Measurements from ENCODE around the gene ALDH8A1.

DNA sequence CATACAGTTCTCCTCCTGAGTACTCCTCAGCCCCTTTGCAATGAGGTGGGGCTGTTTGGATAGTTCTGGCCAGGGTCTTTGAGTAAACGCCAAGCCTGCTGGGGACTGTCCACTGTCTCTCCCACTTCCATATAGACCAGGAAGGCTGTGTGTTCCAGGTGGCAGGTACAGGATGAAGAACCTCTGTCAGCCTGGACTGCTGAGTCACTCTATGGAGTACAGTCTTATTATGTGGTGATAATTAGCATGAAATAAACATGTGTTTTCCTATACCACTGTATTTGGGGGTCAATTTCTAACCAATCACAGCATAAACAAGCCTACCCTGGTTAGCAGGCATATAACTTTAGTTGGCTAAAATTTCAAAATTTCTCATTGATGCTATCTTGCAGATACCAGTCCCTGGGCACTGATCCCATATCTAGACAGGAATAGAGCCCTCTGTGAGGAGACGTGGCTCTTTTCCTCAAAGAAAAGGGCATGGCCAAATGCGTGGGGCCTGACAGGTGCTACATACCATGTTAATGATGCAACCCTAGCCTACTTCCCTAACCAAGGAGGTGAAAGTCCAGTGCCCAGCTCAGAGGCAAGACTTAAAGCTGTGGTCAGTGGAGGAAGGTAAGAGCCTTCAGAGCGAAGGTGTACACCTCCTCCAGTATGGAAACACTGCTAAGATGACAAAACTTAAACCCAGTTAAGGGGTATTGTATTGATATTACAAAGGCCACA lies 4.5 kb upstream of the ALDH8A1 start:
- TF ChIP-seq POLR2A (IDR thresholded peaks at IDR 0.05), result no peak
- TF ChIP-seq, protein P1, sequence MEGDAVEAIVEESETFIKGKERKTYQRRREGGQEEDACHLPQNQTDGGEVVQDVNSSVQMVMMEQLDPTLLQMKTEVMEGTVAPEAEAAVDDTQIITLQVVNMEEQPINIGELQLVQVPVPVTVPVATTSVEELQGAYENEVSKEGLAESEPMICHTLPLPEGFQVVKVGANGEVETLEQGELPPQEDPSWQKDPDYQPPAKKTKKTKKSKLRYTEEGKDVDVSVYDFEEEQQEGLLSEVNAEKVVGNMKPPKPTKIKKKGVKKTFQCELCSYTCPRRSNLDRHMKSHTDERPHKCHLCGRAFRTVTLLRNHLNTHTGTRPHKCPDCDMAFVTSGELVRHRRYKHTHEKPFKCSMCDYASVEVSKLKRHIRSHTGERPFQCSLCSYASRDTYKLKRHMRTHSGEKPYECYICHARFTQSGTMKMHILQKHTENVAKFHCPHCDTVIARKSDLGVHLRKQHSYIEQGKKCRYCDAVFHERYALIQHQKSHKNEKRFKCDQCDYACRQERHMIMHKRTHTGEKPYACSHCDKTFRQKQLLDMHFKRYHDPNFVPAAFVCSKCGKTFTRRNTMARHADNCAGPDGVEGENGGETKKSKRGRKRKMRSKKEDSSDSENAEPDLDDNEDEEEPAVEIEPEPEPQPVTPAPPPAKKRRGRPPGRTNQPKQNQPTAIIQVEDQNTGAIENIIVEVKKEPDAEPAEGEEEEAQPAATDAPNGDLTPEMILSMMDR (IDR thresholded peaks at IDR 0.05), result no peak
